ENCODE results near the gene ACAA1.

Gene ACAA1

GRCh38 chr3:38121451-38121831 is 15.5 kb downstream of the ACAA1 start:
- no peak for TF ChIP-seq CTCF (IDR thresholded peaks at IDR 0.05; ENCODE audit: low read depth, low read length)
- Histone ChIP-seq H3K27me3 (no peaks in the 10 kb centered on the region), H3K36me3 (no peaks in the 10 kb centered on the region; the same call in 1 of the 2 replicates), H3K9me3 (no peaks in the 10 kb centered on the region), H3K4me1 (no peaks in the 10 kb centered on the region), H3K4me3 (ENCODE audit: low read depth, low read length) (no peak overlapping the region)
- no peak for DNase-seq

GRCh38 chr3:38120693-38121450 is 16.1 kb downstream of the ACAA1 start:
- H3K4me1 ChIP-seq = no peaks in the 10 kb centered on the region
- H3K4me3 ChIP-seq (ENCODE audit: low read depth, low read length) = no peak overlapping the region
- H3K27me3 ChIP-seq = no peaks in the 10 kb centered on the region
- H3K36me3 ChIP-seq = no peaks in the 10 kb centered on the region; the same call in 1 of the 2 replicates
- no peaks in the 10 kb centered on the region for H3K9me3 ChIP-seq
- TF ChIP-seq CTCF (IDR thresholded peaks at IDR 0.05; ENCODE audit: low read depth, low read length) = no peak
- no peak for DNase-seq

GRCh38 chr3:38119821-38120692 is 16.9 kb downstream of the ACAA1 start:
- DNase-seq = no peak
- H3K9me3 ChIP-seq = no peaks in the 10 kb centered on the region
- H3K4me3 ChIP-seq (ENCODE audit: low read depth, low read length) = no peak overlapping the region
- TF ChIP-seq CTCF (IDR thresholded peaks at IDR 0.05; ENCODE audit: low read depth, low read length) = no peak
- no peaks in the 10 kb centered on the region for H3K4me1 ChIP-seq
- H3K27me3 ChIP-seq = no peaks in the 10 kb centered on the region
- no peaks in the 10 kb centered on the region; the same call in 1 of the 2 replicates for H3K36me3 ChIP-seq

GRCh38 chr3:38119248-38119544 is 17.7 kb downstream of the ACAA1 start:
- H3K36me3 ChIP-seq = no peaks in the 10 kb centered on the region; the same call in 1 of the 2 replicates
- no peaks in the 10 kb centered on the region for H3K4me1 ChIP-seq
- no peaks in the 10 kb centered on the region for H3K27me3 ChIP-seq
- no peak for TF ChIP-seq CTCF (IDR thresholded peaks at IDR 0.05; ENCODE audit: low read depth, low read length)
- no peaks in the 10 kb centered on the region for H3K9me3 ChIP-seq
- H3K4me3 ChIP-seq (ENCODE audit: low read depth, low read length) = no peak overlapping the region
- no peak for DNase-seq

- Histone ChIP-seq H3K27me3 (no peaks in the 10 kb centered on the region), H3K4me3 (ENCODE audit: low read depth, low read length) (no peak overlapping the region), H3K36me3 (no peaks in the 10 kb centered on the region; the same call in 1 of the 2 replicates), H3K9me3 (no peaks in the 10 kb centered on the region), H3K4me1 (no peaks in the 10 kb centered on the region)
- no peak for DNase-seq
- no peak for TF ChIP-seq CTCF (IDR thresholded peaks at IDR 0.05; ENCODE audit: low read depth, low read length)
Measured at GRCh38 chr3:38118421-38119247, 18.3 kb downstream of the ACAA1 start.

All from BE2C (cell line).